Subcutaneous abdominal adipose tissue (tissue), 5 donors: Measurements from ENCODE around the gene NDUFA13.
A peak's percentile ranks its signal among the peaks of the same experiment; 100 is the strongest.

Experiments used
- H3K27ac ChIP-seq: one replicate; pipeline ENCODE4 v1.7.0; 2013; ENCODE audit warnings: low read depth, mild to moderate bottlenecking, inconsistent platforms, low read length, moderate library complexity
- H3K27me3 ChIP-seq, 5 donors: one replicate each; pipeline ENCODE4 v1.7.0; 2013; ENCODE audit warnings: low read length in 5 of 5, inconsistent platforms in 1 of 5; ENCODE audit not compliant: control insufficient read depth in 5 of 5, insufficient read depth in 4 of 5
- H3K36me3 ChIP-seq, 5 donors: one replicate each; pipeline ENCODE4 v1.7.0; 2013; ENCODE audit warnings: low read length in 5 of 5; ENCODE audit not compliant: control insufficient read depth in 5 of 5, insufficient read depth in 5 of 5
- H3K4me1 ChIP-seq, 5 donors: one replicate each; pipeline ENCODE4 v1.7.0; 2013; ENCODE audit warnings: low read length in 5 of 5, mild to moderate bottlenecking in 3 of 5, moderate library complexity in 1 of 5; ENCODE audit not compliant: control insufficient read depth in 5 of 5, insufficient read depth in 5 of 5
- H3K4me3 ChIP-seq, 5 donors: one replicate each; pipeline ENCODE4 v1.7.0; 2013; ENCODE audit warnings: low read length in 5 of 5, low read depth in 1 of 5
- H3K9ac ChIP-seq, 5 donors: one replicate each; pipeline ENCODE4 v1.7.0; 2013; ENCODE audit warnings: low read length in 5 of 5, mild to moderate bottlenecking in 4 of 5, moderate library complexity in 3 of 5
- H3K9me3 ChIP-seq, 5 donors: one replicate each; pipeline ENCODE4 v1.7.0; 2013; ENCODE audit warnings: low read length in 5 of 5; ENCODE audit not compliant: control insufficient read depth in 5 of 5
- donor health status: healthy.
- donor health status: healthy.
- donor health status: healthy.
- donor health status: healthy.
- donor health status: healthy.

NDUFA13 gene

DNA sequence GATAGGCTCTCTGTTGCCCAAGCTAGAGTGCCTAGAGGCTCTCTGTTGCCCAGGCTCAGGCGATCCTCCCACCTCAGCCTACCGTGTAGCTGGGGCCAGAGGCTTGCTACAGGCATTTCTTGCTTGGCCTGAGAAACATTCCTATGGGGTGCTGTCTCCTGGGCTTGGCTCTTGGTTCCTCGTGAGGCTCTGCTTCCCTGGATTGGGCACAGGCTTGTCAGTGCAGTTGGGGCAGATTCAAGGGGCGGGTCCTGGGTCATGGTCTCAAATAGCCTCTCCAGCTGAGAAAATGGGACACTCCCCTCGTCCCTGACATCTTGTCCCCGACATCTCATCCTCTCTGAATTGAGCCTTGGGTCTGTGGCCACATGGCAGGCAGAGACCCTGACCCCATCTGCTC lies 5.6 kb upstream of the NDUFA13 start:
- H3K27me3 ChIP-seq = no peaks in the 10 kb centered on the region
- no peak overlapping the region for H3K4me3 ChIP-seq
- H3K9ac ChIP-seq = no peak overlapping the region
- H3K4me1 ChIP-seq = peaks cover 2 to 18% (median 13%) of the 10 kb centered on the region in 5 donors
- H3K9me3 ChIP-seq = peaks cover 0 to 12% (median 6%) of the 10 kb centered on the region in 5 donors
- peaks cover 0 to 27% (median 23%) of the 10 kb centered on the region in 5 donors for H3K36me3 ChIP-seq
- H3K27ac ChIP-seq = no peak overlapping the region

DNA sequence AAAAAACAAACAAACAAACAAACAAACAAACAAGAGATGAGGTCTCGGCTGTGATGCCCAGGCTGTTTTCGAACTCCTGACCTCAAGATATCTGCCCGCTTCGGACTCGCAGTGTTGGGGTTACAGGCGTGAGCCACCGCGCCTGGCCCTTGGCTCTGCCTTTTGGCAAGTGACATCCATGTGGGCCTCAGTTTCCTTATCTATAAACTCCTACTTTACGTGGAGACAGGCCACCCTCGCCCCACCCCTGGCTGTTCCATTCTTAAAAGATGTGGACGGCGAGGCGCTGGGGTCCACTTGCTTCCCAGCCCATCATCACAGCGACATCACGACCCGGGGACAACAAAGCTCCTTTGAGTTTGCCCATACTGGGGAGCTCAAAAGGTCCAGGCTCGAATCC lies 2.3 kb upstream of the NDUFA13 start:
- peak overlapping the region in 4 of 5 donors; percentile 48 to 93 (median 59) for H3K4me3 ChIP-seq

DNA sequence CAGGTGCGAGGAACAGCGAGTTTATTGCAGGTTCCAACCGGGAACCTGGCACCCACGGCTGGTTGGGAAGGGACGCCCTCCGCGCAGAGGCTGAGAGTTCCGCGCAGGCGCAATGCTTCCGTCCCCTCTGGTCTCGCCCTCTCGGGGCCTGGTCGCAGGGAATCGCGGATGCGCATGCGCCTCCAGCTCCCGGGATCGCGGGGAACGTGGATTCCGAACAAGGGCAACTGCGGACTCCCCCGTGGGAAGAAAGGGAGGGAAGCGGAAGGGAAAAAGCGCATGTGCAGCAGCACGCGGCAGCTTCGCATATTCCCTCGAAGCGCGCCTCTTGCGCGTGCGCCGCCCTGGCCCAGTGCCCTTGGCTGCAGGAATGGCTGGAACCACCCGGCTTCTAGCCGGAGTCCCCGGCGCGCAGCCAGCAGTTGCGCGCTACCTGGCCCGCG lies 1.8 kb upstream of the NDUFA13 start:
- Histone ChIP-seq H3K9me3 (peaks cover 0 to 12% (median 6%) of the 10 kb centered on the region in 5 donors), H3K36me3 (peaks cover 0 to 2% (median 2%) of the 10 kb centered on the region in 5 donors), H3K9ac (peak overlapping the region in 1 of 5 donors; percentile 20), H3K27ac (no peak overlapping the region), H3K4me3 (peak overlapping the region; percentile 48 to 93 (median 58)), H3K4me1 (peaks cover 5 to 34% (median 29%) of the 10 kb centered on the region in 5 donors), H3K27me3 (no peaks in the 10 kb centered on the region)

More for the DNA sequence above, 2.3 kb upstream of the NDUFA13 start:
- peaks cover 0 to 12% (median 6%) of the 10 kb centered on the region in 5 donors for H3K9me3 ChIP-seq
- peaks cover 5 to 34% (median 29%) of the 10 kb centered on the region in 5 donors for H3K4me1 ChIP-seq
- no peaks in the 10 kb centered on the region for H3K36me3 ChIP-seq
- H3K27me3 ChIP-seq = no peaks in the 10 kb centered on the region
- peak overlapping the region in 1 of 5 donors; percentile 20 for H3K9ac ChIP-seq
- H3K27ac ChIP-seq = no peak overlapping the region

DNA sequence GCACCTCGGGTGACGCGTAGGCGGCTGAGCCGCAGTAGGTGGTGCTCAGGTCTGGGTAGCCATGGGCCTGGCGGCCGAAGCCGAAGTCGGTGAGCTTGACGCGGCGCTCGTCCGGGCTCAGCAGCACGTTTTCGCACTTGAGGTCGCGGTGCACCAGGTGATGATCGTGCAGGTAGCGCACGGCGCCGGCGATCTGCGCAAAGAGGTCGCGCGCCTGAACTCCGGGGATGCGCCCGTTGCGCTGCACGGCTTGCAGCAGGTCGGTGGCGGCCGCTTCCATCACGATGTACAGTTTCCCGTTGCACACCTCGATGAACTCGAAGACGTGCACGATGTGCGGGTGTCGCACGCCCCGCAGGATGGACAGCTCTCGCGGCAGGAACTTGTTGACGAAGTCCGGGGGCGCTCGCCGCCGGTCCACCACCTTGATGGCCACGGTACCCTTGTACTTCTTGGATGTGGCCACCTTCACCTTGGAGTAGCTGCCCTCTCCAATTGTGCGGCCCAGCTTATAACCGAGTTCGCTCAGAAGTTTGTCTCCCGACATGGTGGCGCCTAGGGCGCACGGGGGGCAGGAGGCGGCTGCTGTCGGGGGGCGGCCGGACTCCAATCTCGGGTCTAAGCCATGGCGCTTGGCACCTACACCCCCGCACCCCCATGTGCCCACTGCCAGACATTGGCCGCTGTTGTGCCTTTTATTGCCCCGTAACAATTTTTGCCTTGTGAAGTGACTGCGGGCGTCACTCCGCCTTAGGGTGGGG lies 964 bp upstream of the NDUFA13 start, which contains the start of gene TSSK6:
Gene TSSK6 (minus strand): TSS at position 668 of the 761 bp plus-strand sequence. CDS start 121 bp downstream, at position 547.
- Histone ChIP-seq H3K27ac (peak within 1 kb of the TSS; percentile 74), H3K36me3 (peaks cover 0 to 9% (median 7%) of the 10 kb centered on the region in 5 donors)

DNA sequence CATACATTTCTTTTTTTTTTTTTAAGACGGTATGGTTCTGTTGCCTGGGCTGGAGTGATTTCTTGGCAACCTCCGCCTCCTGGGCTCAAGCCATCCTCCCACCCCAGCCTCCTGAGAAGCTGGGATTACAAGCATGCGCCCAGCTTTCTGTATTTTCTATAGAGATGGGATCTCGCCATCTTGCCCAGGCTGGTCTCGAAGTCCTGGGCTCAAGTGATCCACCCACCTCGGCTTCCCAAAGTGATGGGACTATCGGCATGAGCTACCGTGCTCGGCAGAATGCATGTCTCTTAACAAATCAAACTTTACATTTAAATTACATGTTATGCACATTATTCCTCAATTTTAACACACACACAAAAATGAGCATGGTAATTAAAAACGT lies 1.2 kb downstream of the NDUFA13 start:
- Histone ChIP-seq H3K4me3 (peak overlapping the region in 2 of 5 donors; percentile 93 to 94), H3K27me3 (no peaks in the 10 kb centered on the region), H3K4me1 (peaks cover 5 to 34% (median 32%) of the 10 kb centered on the region in 5 donors), H3K36me3 (peaks cover 0 to 12% (median 7%) of the 10 kb centered on the region in 5 donors), H3K9ac (peak overlapping the region in 1 of 5 donors; percentile 4), H3K27ac (no peak overlapping the region), H3K9me3 (peaks cover 0 to 12% (median 6%) of the 10 kb centered on the region in 5 donors)

More for the DNA sequence above, 964 bp upstream of the NDUFA13 start, which contains the start of gene TSSK6:
- H3K27me3 ChIP-seq = no peaks in the 10 kb centered on the region
- H3K9me3 ChIP-seq = peaks cover 0 to 12% (median 6%) of the 10 kb centered on the region in 5 donors
- peak within 1 kb of the TSS; percentile 93 to 97 (median 94) for H3K4me3 ChIP-seq
- H3K9ac ChIP-seq = peak within 1 kb of the TSS; percentile 68 to 89 (median 85)
- peaks cover 5 to 34% (median 32%) of the 10 kb centered on the region in 5 donors for H3K4me1 ChIP-seq

DNA sequence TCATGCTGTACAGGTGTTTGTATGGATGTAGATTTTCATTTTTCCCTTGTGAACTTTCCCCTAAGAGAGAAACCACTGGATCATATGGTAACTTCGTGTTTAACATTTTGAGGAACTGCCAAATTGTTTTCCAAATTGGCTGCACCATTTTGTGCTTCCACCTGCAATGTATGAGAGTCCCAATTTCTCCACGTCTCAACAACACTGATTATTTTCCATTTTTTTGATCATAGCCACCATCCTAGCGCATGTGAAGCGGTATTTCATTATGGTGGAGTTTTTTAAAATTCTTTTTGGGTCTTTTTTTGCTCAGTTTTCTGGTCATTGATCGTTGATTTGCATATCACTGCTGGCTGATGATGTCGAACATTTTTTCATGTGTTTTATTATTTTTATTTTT lies 5.0 kb downstream of the NDUFA13 start:
- Histone ChIP-seq H3K27me3 (no peaks in the 10 kb centered on the region), H3K9me3 (no peaks in the 10 kb centered on the region), H3K4me1 (peaks cover 0 to 18% (median 15%) of the 10 kb centered on the region in 5 donors), H3K27ac (no peak overlapping the region), H3K9ac (no peak overlapping the region), H3K4me3 (no peak overlapping the region), H3K36me3 (peaks cover 0 to 27% (median 13%) of the 10 kb centered on the region in 5 donors)

DNA sequence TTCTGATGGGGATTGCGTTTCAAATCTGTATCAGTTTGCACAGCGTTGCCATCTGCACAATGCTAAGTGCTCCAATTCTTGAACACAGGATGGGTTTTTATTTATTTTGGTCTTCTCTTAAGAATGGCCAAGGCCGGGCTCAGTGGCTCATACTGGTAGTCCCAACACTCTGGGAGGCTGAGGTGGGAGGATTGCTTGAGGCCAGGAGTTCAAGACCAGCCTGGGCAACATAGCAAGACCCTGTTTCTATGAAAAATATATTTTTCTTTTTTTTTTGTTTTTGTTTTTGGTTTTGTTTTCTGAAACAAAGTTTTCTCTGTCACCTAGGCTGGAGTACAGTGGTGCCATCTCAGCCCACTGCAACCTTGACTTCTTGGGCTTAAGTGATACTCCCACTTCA lies 7.2 kb downstream of the NDUFA13 start:
- Histone ChIP-seq H3K27ac (no peak overlapping the region), H3K9ac (no peak overlapping the region), H3K9me3 (no peaks in the 10 kb centered on the region), H3K4me1 (peaks cover 0 to 6% (median 4%) of the 10 kb centered on the region in 5 donors), H3K4me3 (no peak overlapping the region), H3K36me3 (peaks cover 0 to 48% (median 29%) of the 10 kb centered on the region in 5 donors), H3K27me3 (no peaks in the 10 kb centered on the region)

DNA sequence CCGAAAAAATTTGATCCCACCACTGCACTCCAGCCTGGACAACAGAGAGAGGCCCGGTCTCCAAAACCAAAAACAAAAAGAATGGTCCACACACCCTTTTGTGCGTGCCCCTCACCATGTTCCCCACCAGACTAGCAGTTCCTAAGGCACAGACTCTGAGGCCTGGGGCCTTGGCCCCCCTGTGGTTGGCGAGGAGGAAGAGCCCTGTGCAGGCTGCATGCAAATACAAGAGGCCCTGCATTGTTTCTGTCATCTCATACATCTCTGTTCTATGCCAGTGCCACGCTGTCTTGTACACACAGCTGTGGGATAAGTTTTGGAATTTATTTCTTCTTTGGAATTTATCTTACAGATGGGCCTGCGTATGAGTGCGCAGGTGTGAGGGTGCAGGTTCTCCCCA lies 8.0 kb downstream of the NDUFA13 start:
- Histone ChIP-seq H3K4me1 (peaks cover 0 to 6% (median 4%) of the 10 kb centered on the region in 5 donors), H3K36me3 (peaks cover 0 to 54% (median 33%) of the 10 kb centered on the region in 5 donors)

DNA sequence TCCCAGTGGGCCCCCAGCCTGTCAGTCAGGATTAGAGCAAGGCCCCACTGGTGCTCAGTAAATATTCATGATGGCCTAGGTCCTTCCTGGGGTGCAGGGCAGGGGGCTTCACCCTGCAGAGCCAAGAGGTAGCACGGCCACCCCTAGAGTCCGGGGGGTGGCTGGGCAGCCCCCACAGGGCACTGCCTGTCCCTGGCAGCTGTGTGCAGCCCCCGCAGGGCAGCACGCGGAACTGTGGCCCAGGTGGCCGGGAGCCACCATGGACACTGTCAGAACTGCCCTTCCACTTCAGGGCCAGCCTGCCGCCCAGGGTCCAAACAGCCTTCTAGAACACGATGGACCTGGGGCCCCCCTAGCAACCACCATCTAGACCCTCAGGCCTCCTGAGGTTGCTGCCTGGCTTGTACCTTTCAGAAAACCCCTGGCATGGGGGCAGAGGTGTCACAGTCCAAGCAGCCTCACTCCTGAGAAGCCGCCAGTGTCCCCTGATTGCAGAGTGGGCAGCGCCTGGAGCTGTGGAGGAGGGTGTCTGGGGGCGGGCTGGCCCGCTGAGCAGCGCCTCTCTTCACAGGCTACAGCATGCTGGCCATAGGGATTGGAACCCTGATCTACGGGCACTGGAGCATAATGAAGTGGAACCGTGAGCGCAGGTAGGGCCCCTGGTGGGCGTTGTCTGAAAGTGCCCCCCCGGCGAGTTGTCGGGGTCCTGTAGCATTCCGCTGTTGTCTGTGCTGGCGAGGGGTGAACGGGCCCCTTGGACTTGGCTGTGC lies 9.8 kb downstream of the NDUFA13 start:
- Histone ChIP-seq H3K27ac (no peak overlapping the region), H3K9me3 (no peaks in the 10 kb centered on the region), H3K36me3 (peaks cover 0 to 46% (median 26%) of the 10 kb centered on the region in 5 donors), H3K9ac (no peak overlapping the region), H3K27me3 (no peaks in the 10 kb centered on the region), H3K4me3 (no peak overlapping the region), H3K4me1 (peaks cover 0 to 6% (median 4%) of the 10 kb centered on the region in 5 donors)

More for the DNA sequence above, 8.0 kb downstream of the NDUFA13 start:
- Histone ChIP-seq H3K9ac (no peak overlapping the region), H3K27ac (no peak overlapping the region), H3K4me3 (no peak overlapping the region), H3K27me3 (no peaks in the 10 kb centered on the region), H3K9me3 (no peaks in the 10 kb centered on the region)
